ENCODE results near the gene CCDC82. TPM values are rescaled to one million over a fixed set of nuclear protein-coding genes. Genes with fewer than 3 reads are reported as not detected.
A peak's percentile ranks its signal among the peaks of the same experiment; 100 is the strongest.

CCDC82 gene
- total RNA-seq, 8 experiments from 2014 or later = 11.3 to 59.3 (median 36.7) TPM

DNA sequence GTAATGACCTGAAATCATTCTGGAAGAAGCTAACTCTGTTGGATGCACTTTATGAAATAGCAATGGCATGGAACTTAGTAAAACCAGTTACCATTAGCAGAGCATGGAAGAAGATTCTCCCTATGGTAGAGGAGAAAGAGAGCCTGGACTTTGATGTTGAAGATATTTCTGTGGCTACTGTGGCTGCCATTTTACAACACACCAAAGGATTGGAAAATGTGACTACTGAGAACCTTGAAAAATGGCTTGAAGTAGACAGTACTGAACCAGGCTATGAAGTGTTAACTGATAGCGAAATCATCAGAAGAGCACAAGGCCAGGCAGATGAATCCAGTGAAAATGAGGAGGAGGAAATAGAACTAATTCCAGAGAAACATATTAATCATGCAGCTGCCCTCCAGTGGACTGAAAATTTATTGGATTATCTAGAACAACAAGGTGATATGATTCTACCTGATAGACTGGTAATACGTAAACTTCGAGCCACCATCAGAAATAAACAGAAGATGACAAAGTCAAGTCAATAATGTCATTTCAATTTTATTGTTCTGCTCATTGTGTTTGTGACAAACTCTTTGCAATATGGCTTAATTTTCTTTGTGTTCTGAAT lies 2.1 kb upstream of the CCDC82 start:
- peaks cover 6 to 26% of the 10 kb centered on the region in 2 donors for H3K4me1 ChIP-seq (replicated peaks in 1 of 2)
- in situ Hi-C loops (cut with MboI; ENCODE audit: low pct_unique_long_range_greater_than_20kb in 2 of 9, low sequenced_read_pairs in 9 of 9, unreplicated experiment in 9 of 9) = loop anchor here in 2 of 9 experiments (25.0 kb wide), 1 partner anchor 580 kb away; no protein-coding TSS in a partner anchor
- no peak overlapping the region for H3K27ac ChIP-seq
- no peak for ATAC-seq (replicated peaks in 6 of 8)
- H3K4me3 ChIP-seq = no peak overlapping the region
- 89 to 100% (median 94%) methylated on average over 2 to 3 of the region's 3 CpGs for WGBS, 10 experiments

DNA sequence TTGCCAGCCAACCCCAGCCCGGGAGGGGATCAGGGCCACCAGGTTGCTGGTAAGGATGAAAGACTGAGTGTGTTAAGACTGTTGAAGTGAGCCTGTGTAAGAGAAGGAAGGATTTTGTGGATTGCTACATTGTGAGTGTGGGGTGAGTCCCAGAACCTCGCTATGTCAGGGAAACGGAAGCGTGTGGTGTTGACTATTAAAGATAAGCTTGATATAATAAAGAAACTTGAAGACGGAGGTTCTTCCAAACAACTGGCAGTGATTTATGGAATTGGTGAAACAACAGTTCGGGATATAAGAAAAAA lies 728 bp upstream of the CCDC82 start:
- 4 to 100% (median 67%) methylated on average over 1 to 6 of the region's 6 CpGs for WGBS, 10 experiments
- Histone ChIP-seq H3K4me1 (replicated peaks in 1 of 2) (peaks cover 8 to 26% of the 10 kb centered on the region in 2 donors), H3K27ac (peak overlapping the region; percentile 56 to 89), H3K4me3 (peak overlapping the region; percentile 59 to 88 (median 76))
- in situ Hi-C loops (cut with MboI; ENCODE audit: low pct_unique_long_range_greater_than_20kb in 2 of 9, low sequenced_read_pairs in 9 of 9, unreplicated experiment in 9 of 9) = loop anchor here in 2 of 9 experiments (25.0 kb wide), 1 partner anchor 578 kb away; no protein-coding TSS in a partner anchor
- no peak for ATAC-seq (replicated peaks in 6 of 8)

- Histone ChIP-seq H3K4me1 (replicated peaks in 1 of 2) (peaks cover 8 to 22% of the 10 kb centered on the region in 2 donors), H3K27ac (peak overlapping the region; percentile 86 to 89), H3K4me3 (peak overlapping the region; percentile 59 to 88 (median 76))
- in situ Hi-C loops (cut with MboI; ENCODE audit: low pct_unique_long_range_greater_than_20kb in 2 of 9, low sequenced_read_pairs in 9 of 9, unreplicated experiment in 9 of 9) = loop anchor here in 2 of 9 experiments (25.0 kb wide), 1 partner anchor 577 kb away; no protein-coding TSS in a partner anchor
- peak; percentile 23 to 75 (median 68) for ATAC-seq (replicated peaks in 6 of 8)
- 0 to 6% (median 2%) methylated on average over 3 to 15 of the region's 30 CpGs for WGBS, 10 experiments
Observed at GRCh38 chr11:96388891-96389719, 607 bp downstream of the CCDC82 start.

- H3K4me1 ChIP-seq (replicated peaks in 1 of 2) = peaks cover 8 to 14% of the 10 kb centered on the region in 2 donors
- no peak overlapping the region for H3K4me3 ChIP-seq
- no peak overlapping the region for H3K27ac ChIP-seq
- in situ Hi-C loops (cut with MboI; ENCODE audit: low pct_unique_long_range_greater_than_20kb in 2 of 9, low sequenced_read_pairs in 9 of 9, unreplicated experiment in 9 of 9) = loop anchor here in 2 of 9 experiments (25.0 kb wide), 1 partner anchor 573 kb away; no protein-coding TSS in a partner anchor
- ATAC-seq (replicated peaks in 6 of 8) = no peak
- WGBS, 10 experiments = 78 to 100% (median 94%) methylated on average over 2 of the region's 2 CpGs; no CpG with 5 or more reads in 1 of the 10 experiments
Observed at GRCh38 chr11:96385187-96385586, 4.5 kb downstream of the CCDC82 start.

- in situ Hi-C loops (cut with MboI; ENCODE audit: low pct_unique_long_range_greater_than_20kb in 2 of 9, low sequenced_read_pairs in 9 of 9, unreplicated experiment in 9 of 9) = loop anchor here in 2 of 9 experiments (25.0 kb wide), 1 partner anchor 572 kb away; no protein-coding TSS in a partner anchor
- WGBS, 10 experiments = 80 to 98% (median 91%) methylated on average over 1 to 3 of the region's 3 CpGs
Observed at GRCh38 chr11:96384156-96384555, 5.6 kb downstream of the CCDC82 start.

GRCh38 chr11:96376796-96377195 lies 12.9 kb downstream of the CCDC82 start:
- no peaks in the 10 kb centered on the region for H3K4me1 ChIP-seq (replicated peaks in 1 of 2)
- no peak overlapping the region for H3K4me3 ChIP-seq
- in situ Hi-C loops (cut with MboI; ENCODE audit: low pct_unique_long_range_greater_than_20kb in 2 of 9, low sequenced_read_pairs in 9 of 9, unreplicated experiment in 9 of 9) = loop anchor here in 2 of 9 experiments (25.0 kb wide), 1 partner anchor 564 kb away; no protein-coding TSS in a partner anchor
- WGBS, 10 experiments = 88 to 100% (median 97%) methylated on average over 1 of the region's 1 CpG; no CpG with 5 or more reads in 4 of the 10 experiments
- no peak for ATAC-seq (replicated peaks in 6 of 8)
- H3K27ac ChIP-seq = no peak overlapping the region

More at GRCh38 chr11:96384156-96384555, 5.6 kb downstream of the CCDC82 start:
- peaks cover 8 to 14% of the 10 kb centered on the region in 2 donors for H3K4me1 ChIP-seq (replicated peaks in 1 of 2)
- no peak overlapping the region for H3K27ac ChIP-seq
- ATAC-seq (replicated peaks in 6 of 8) = no peak
- H3K4me3 ChIP-seq = no peak overlapping the region

GRCh38 chr11:96373826-96374225 lies 15.9 kb downstream of the CCDC82 start:
- Histone ChIP-seq H3K4me3 (no peak overlapping the region), H3K27ac (no peak overlapping the region), H3K4me1 (replicated peaks in 1 of 2) (no peaks in the 10 kb centered on the region)
- WGBS, 10 experiments = 83 to 100% (median 100%) methylated on average over 2 to 4 of the region's 4 CpGs; no CpG with 5 or more reads in 1 of the 10 experiments
- in situ Hi-C loops (cut with MboI; ENCODE audit: low pct_unique_long_range_greater_than_20kb in 2 of 9, low sequenced_read_pairs in 9 of 9, unreplicated experiment in 9 of 9) = loop anchor here in 1 of 9 experiments (25.0 kb wide), 1 partner anchor 537 kb away; no protein-coding TSS in a partner anchor
- ATAC-seq (replicated peaks in 6 of 8) = no peak

GRCh38 chr11:96367342-96367741 lies 22.4 kb downstream of the CCDC82 start:
- no peak for ATAC-seq (replicated peaks in 6 of 8)
- Histone ChIP-seq H3K4me1 (replicated peaks in 1 of 2) (no peaks in the 10 kb centered on the region), H3K27ac (no peak overlapping the region), H3K4me3 (no peak overlapping the region)
- 86 to 100% (median 93%) methylated on average over 2 of the region's 2 CpGs for WGBS, 10 experiments
- in situ Hi-C loops (cut with MboI; ENCODE audit: low pct_unique_long_range_greater_than_20kb in 2 of 9, low sequenced_read_pairs in 9 of 9, unreplicated experiment in 9 of 9) = loop anchor here in 1 of 9 experiments (25.0 kb wide), 1 partner anchor 530 kb away; no protein-coding TSS in a partner anchor

DNA sequence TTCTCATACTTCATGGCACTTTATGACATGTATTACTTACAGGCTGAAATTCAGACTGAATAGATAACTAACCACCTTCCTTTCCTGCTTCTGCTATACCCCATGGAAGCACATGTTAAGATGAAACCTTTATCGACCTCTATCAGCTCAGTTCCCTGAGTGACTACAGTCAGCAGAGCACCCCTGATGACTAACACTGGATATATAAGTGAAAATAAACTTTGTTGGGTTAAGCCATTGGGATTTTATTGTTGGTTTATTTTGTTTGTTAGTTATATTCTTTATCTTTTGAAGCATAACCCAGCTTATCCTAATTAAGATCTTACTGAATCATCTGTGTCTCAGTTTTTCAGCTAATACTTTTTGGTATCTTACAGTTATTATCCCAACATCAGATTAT lies 23.7 kb downstream of the CCDC82 start:
- no peak for ATAC-seq (replicated peaks in 6 of 8)
- H3K4me3 ChIP-seq = no peak overlapping the region
- WGBS, 10 experiments = 60 to 100% (median 100%) methylated on average over 1 of the region's 1 CpG; no CpG with 5 or more reads in 1 of the 10 experiments
- H3K4me1 ChIP-seq (replicated peaks in 1 of 2) = no peaks in the 10 kb centered on the region
- H3K27ac ChIP-seq = no peak overlapping the region
- in situ Hi-C loops (cut with MboI; ENCODE audit: low pct_unique_long_range_greater_than_20kb in 2 of 9, low sequenced_read_pairs in 9 of 9, unreplicated experiment in 9 of 9) = loop anchor here in 1 of 9 experiments (25.0 kb wide), 1 partner anchor 529 kb away; no protein-coding TSS in a partner anchor

GRCh38 chr11:96365493-96365892 lies 24.2 kb downstream of the CCDC82 start:
- in situ Hi-C loops (cut with MboI; ENCODE audit: low pct_unique_long_range_greater_than_20kb in 2 of 9, low sequenced_read_pairs in 9 of 9, unreplicated experiment in 9 of 9) = loop anchor here in 1 of 9 experiments (25.0 kb wide), 1 partner anchor 528 kb away; no protein-coding TSS in a partner anchor
- ATAC-seq (replicated peaks in 6 of 8) = no peak
- Histone ChIP-seq H3K27ac (no peak overlapping the region), H3K4me1 (replicated peaks in 1 of 2) (no peaks in the 10 kb centered on the region), H3K4me3 (no peak overlapping the region)
- 9 to 100% (median 82%) methylated on average over 1 of the region's 1 CpG; no CpG with 5 or more reads in 1 of the 10 experiments for WGBS, 10 experiments

GRCh38 chr11:96361778-96362177 lies 27.9 kb downstream of the CCDC82 start:
- in situ Hi-C loops (cut with MboI; ENCODE audit: low pct_unique_long_range_greater_than_20kb in 2 of 9, low sequenced_read_pairs in 9 of 9, unreplicated experiment in 9 of 9) = loop anchor here in 1 of 9 experiments (25.0 kb wide), 1 partner anchor 524 kb away; no protein-coding TSS in a partner anchor
- H3K27ac ChIP-seq = no peak overlapping the region
- no peaks in the 10 kb centered on the region for H3K4me1 ChIP-seq (replicated peaks in 1 of 2)
- no peak overlapping the region for H3K4me3 ChIP-seq
- no peak for ATAC-seq (replicated peaks in 6 of 8)
- WGBS, 10 experiments = 45 to 100% (median 94%) methylated on average over 1 to 2 of the region's 2 CpGs; no CpG with 5 or more reads in 1 of the 10 experiments

DNA sequence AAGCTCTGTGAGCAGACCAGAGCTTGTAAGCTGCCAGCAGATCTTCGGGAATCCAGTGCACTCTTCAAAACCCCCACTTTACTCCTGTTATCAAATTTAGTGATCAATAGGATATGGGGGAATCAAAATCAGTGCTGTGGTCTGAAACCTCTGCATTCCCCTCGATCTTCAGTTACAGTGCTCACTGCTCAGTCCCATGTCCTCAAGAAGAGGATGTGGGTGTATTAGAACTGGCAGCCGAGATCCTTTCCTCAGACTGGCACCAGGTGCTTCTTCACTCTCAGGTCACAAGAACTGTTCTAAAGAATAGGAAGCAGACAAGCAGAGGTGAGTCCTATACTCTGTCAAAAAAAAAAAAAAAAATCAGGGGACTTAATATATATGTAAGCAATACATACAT lies 31.4 kb downstream of the CCDC82 start:
- H3K4me3 ChIP-seq = no peak overlapping the region
- no peak for ATAC-seq (replicated peaks in 6 of 8)
- WGBS, 10 experiments = 90 to 100% (median 100%) methylated on average over 1 to 3 of the region's 3 CpGs
- in situ Hi-C loops (cut with MboI; ENCODE audit: low pct_unique_long_range_greater_than_20kb in 2 of 9, low sequenced_read_pairs in 9 of 9, unreplicated experiment in 9 of 9) = loop anchor here in 1 of 9 experiments (25.0 kb wide), 1 partner anchor 521 kb away; no protein-coding TSS in a partner anchor
- H3K4me1 ChIP-seq (replicated peaks in 1 of 2) = no peaks in the 10 kb centered on the region
- H3K27ac ChIP-seq = no peak overlapping the region
